Stimulated activated CD8-positive, alpha-beta memory T cell treated with anti-CD3 and anti-CD28 coated beads, Interleukin-12 subunit alpha, Interleukin-12 subunit beta, amount 100 ng/mL, for 24 hours (primary cell): ENCODE data around the gene SLC39A9.

Experiments used
- DNase-seq: peaks from one replicate; pipeline ENCODE4 v3.0.0-alpha.2; 2020; ENCODE audit errors: extremely low read depth

Gene SLC39A9

GRCh38 chr14:69499436-69499835, 100.9 kb downstream of the SLC39A9 start:
- DNase-seq: no peak

DNA sequence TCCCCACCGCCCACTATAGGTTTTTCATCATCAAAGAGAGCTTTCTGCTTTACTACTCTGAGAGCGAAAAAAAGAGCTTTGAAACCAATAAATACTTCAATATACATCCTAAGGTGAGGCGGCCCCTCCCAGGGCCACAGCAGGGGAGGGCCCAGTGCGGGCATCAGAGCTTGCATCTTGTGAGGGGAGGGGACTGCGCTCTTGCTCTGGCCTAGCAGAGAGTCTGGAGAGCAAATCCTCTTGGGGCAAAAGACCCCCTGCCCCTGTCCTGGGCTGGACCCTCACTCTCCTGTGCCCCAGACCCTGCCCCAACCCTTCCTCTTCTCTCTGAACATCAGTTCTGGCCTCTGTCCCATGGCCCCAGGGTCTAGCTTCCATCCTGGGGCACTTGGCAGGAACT, 101.6 kb downstream of the SLC39A9 start:
- DNase-seq: no peak

DNA sequence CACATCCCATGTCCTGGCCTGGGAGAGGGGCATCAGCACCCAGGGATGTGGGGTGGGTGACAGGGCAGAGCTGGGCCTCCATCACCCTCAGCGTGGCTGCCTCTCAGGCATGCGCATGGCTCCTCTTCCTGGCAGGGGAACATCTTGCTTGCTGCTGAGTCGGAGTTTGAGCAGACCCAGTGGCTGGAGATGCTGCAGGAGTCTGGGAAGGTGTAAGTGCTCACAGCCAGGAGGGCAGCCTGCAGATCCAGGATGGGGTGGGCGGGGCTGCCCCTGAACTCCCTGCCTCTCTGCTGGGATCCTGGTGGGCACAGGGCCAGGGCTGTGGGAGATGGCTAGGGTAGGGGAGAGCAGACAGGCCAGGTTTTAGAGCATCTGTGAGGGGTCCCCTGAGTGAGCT, 102.2 kb downstream of the SLC39A9 start:
- DNase-seq: no peak

GRCh38 chr14:69501423-69501838, 102.9 kb downstream of the SLC39A9 start:
- no peak for DNase-seq

DNA sequence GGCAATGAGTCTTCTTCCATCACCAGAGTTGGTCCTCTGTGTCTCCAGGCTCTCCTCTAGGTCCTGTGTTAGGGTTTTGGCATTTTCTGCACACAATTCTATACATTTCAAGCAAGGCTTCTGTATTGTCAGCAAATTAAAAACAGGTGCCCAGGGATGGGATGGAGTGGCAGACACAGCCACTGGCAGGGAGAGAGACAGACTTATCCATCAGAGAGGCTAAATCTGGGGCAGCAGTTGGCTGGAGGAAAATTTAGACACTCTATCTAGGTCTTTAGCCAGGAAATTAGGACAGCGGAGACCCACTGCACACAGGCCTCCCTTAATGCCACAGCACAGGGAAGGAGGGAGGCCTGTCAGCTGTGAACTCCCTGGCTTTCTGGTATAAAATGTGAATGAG, 106.3 kb downstream of the SLC39A9 start:
- no peak for DNase-seq

DNA sequence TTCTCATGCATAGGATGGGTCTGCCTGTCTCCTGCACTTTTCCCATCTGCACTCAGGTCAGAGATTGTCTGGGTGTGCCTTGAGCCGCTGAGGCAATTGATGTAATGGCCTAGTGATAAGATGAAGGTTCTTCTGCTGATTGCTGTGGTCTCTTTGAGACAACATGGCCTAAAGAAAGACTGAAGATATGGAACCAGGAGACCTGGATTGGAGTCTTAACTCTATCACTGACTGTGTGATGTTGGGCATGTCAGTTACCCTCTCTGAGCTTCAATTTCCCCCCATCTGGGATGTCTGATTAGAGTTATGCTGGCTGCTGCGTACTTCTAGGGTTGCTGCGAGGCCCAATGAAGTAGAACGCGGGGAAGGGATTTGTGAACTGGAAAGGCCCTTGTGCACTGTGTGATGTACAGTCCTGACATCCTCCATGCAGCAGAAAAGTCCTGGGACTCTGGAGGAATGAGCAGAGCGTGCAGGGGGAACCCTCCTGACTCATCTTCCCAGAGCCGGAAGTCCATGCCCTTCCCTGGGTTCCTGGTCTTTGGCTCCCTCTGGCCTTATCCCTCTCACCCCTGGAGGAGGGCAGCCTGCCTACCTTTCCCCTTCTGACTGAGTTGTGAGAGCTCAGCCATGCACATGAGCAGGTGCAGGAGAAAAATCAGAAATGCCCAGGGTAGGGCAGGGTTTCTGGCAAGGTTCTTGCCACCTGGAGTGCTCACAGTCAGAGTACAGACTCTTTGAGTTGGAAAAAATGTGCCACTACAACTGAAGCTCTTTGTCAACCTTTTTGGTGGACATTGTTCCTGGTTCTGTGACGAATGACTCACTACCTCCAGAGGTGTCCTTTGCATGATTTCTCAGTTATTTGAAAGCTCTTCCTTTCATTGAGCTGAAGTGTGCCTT, 107.1 kb downstream of the SLC39A9 start:
- no peak for DNase-seq

DNA sequence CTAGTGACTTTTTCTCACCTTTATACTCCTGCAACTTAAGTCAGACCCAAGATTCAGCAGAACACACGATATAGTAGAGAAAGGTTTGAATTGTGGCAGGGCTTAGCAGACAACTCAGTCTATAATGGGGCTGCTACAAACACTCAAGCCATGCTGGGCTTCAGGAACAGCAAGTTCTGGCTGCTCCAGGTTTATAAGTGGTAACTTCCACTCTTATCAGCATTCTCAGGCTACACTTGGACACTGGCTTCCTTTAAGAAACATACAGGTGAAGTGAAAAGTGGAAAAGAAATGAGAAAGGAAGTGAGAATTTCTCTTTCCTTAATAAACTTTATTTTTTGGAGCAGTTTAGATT, 107.7 kb downstream of the SLC39A9 start:
- no peak for DNase-seq
